Gastroesophageal sphincter (tissue), 3 donors: Measurements from ENCODE around the gene TSSK2.

Experiments
- POLR2A ChIP-seq, 2 donors: fragments of 450-650 bp; IDR thresholded peaks; one replicate each; pipeline ENCODE4 v1.6.1; 2017; ENCODE audit warnings: antibody characterized with exemption in 2 of 2, mild to moderate bottlenecking in 2 of 2, moderate library complexity in 1 of 2
- TF ChIP-seq, protein P1 (sequence below), 4 experiments: fragments of 200-600 bp in 2 of 4; fragments of 450-650 bp in 2 of 4; sonication (generic) in 1 of 4; IDR thresholded peaks; one replicate each; pipeline ENCODE4 v1.5.1; 2017 to 2019; ENCODE audit warnings: antibody characterized with exemption in 4 of 4, mild to moderate bottlenecking in 2 of 4, moderate library complexity in 2 of 4

DNA sequence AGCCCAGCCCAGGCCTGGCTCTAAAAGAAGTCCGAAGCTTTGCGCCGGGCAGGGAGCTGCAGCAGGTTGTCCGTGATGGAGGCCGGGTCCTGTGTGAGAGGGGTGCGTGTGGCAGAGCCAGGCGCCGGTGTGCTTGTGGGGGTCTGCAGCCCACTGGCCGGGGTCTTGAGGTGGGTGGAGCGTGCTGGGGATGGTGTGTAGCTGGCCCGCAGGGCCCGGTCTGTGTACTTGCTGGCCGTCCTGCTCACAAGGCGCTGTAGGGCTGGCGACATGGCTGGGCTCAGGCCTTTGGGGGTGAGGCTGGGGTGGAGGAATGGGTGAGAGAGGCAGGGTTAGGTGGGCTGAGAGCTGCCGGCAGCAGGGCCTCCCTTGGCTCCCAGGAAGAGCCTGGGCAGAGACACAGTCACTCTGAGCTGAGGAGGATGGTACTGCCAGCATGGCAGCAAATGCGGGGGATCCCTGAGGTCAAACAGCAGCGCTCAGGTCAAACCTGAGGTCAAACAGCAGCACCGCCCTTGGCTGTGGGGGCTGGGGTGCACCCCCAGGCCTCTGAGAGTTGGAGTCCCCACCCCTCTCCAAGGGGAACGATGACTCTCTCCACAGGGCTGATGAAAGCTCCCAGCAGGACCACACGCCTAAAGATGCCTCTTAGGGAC is 3.2 kb downstream of the TSSK2 start:
- TF ChIP-seq, protein P1, sequence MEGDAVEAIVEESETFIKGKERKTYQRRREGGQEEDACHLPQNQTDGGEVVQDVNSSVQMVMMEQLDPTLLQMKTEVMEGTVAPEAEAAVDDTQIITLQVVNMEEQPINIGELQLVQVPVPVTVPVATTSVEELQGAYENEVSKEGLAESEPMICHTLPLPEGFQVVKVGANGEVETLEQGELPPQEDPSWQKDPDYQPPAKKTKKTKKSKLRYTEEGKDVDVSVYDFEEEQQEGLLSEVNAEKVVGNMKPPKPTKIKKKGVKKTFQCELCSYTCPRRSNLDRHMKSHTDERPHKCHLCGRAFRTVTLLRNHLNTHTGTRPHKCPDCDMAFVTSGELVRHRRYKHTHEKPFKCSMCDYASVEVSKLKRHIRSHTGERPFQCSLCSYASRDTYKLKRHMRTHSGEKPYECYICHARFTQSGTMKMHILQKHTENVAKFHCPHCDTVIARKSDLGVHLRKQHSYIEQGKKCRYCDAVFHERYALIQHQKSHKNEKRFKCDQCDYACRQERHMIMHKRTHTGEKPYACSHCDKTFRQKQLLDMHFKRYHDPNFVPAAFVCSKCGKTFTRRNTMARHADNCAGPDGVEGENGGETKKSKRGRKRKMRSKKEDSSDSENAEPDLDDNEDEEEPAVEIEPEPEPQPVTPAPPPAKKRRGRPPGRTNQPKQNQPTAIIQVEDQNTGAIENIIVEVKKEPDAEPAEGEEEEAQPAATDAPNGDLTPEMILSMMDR (IDR thresholded peaks at IDR 0.05): no peak
- no peak for TF ChIP-seq POLR2A (IDR thresholded peaks at IDR 0.05)
